NCI-H510A treated with DMSO at 0.1 percent for 48 hours (cell line): ENCODE results near the gene TENT5A.
"Not testable (repeated sequence)": the region's sequence is repeated elsewhere in the genome, so short reads cannot be mapped to it uniquely, and the experiment has no call there.

Experiments used
- DNase-seq: peaks from one replicate; lab custom pipeline; 2025; lab: John Stamatoyannopoulos, UW

Gene TENT5A

GRCh38 chr6:81750681-81751387 is 1.6 kb downstream of the TENT5A start:
- DNase-seq = no peak

- DNase-seq = no peak
These were observed 2.3 kb downstream of the TENT5A start for GRCh38 chr6:81750200-81750599.

GRCh38 chr6:81749707-81750106 is 2.8 kb downstream of the TENT5A start:
- DNase-seq = no peak

- DNase-seq = no peak
These were observed 3.5 kb downstream of the TENT5A start for GRCh38 chr6:81748994-81749393.

GRCh38 chr6:81747327-81747726 is 5.2 kb downstream of the TENT5A start:
- no peak for DNase-seq

GRCh38 chr6:81744131-81744530 is 8.3 kb downstream of the TENT5A start:
- DNase-seq = no peak

- no peak for DNase-seq
These were observed 8.8 kb downstream of the TENT5A start for GRCh38 chr6:81743649-81744048.

- DNase-seq = no peak
These were observed 10.8 kb downstream of the TENT5A start for GRCh38 chr6:81741689-81742088.

- not testable (repeated sequence) for DNase-seq
These were observed 11.9 kb downstream of the TENT5A start for GRCh38 chr6:81740591-81740990.

GRCh38 chr6:81739230-81740195 is 13.0 kb downstream of the TENT5A start:
- DNase-seq = peak; percentile 17

GRCh38 chr6:81736428-81736827 is 16.1 kb downstream of the TENT5A start:
- no peak for DNase-seq

GRCh38 chr6:81735756-81736380 is 16.6 kb downstream of the TENT5A start:
- no peak for DNase-seq

- no peak for DNase-seq
These were observed 17.9 kb downstream of the TENT5A start for GRCh38 chr6:81734500-81735150.

GRCh38 chr6:81734081-81734480 is 18.4 kb downstream of the TENT5A start:
- no peak for DNase-seq

- DNase-seq = no peak
These were observed 20.7 kb downstream of the TENT5A start for GRCh38 chr6:81731814-81732213.

GRCh38 chr6:81727876-81728517 is 24.5 kb downstream of the TENT5A start:
- no peak for DNase-seq

- no peak for DNase-seq
These were observed 27.4 kb downstream of the TENT5A start for GRCh38 chr6:81725127-81725526.

- DNase-seq = no peak
These were observed 29.8 kb downstream of the TENT5A start for GRCh38 chr6:81722506-81723223.

GRCh38 chr6:81720427-81720826 is 32.1 kb downstream of the TENT5A start:
- no peak for DNase-seq

- no peak for DNase-seq
These were observed 34.4 kb downstream of the TENT5A start for GRCh38 chr6:81718126-81718525.

GRCh38 chr6:81714684-81715083 is 37.8 kb downstream of the TENT5A start:
- no peak for DNase-seq
